Body of pancreas (tissue), 4 donors: ENCODE data around the gene CCDC12.

Experiments used
- CTCF ChIP-seq, 7 experiments: fragments of 450-650 bp in 4 of 7; fragments of 200-600 bp in 3 of 7; sonication (generic) in 3 of 7; IDR thresholded peaks; one replicate each; pipeline ENCODE4 v1.5.1; 2016 to 2019; ENCODE audit warnings: antibody characterized with exemption in 7 of 7
- POLR2A ChIP-seq, 3 donors: fragments of 450-650 bp; IDR thresholded peaks; one replicate each; pipeline ENCODE4 v1.6.1; 2016; ENCODE audit warnings: antibody characterized with exemption in 3 of 3, mild to moderate bottlenecking in 2 of 3

GRCh38 chr3:46972396-46972795 is 4.1 kb downstream of the CCDC12 start:
- TF ChIP-seq CTCF (IDR thresholded peaks at IDR 0.05) (no peak), POLR2A (IDR thresholded peaks at IDR 0.05) (no peak)
